K562 (cell line): Measurements from ENCODE around the gene GDF7. TPM values are rescaled to one million over a fixed set of nuclear protein-coding genes. Genes with fewer than 3 reads are reported as not detected.

Experiments used
- ATAC-seq: fragments of 200-7000 bp; cut with Tn5 transposase; 3 replicates; pipeline ENCODE4 v1.9.1; 2020; ENCODE audit warnings: moderate library complexity
- BruUV-seq: library from RNA; stranded (reverse); fragments of 400-500 nt; replicated peaks from 2 replicates; lab custom pipeline; 2021; lab: Mats Ljungman, UMichigan
- CTCF ChIA-PET: fragments of 300-600 bp; formaldehyde crosslinking; extraction: SDS; loops from one replicate; lab custom pipeline; 2021; ENCODE audit warnings: low intra/inter-chr PET ratio; lab: Yijun Ruan, JAX
- POLR2A ChIA-PET: fragments of 300-600, 350-650 bp; sonication (Branson Sonifier 250); formaldehyde crosslinking; extraction: SDS; loops from one replicate; lab custom pipeline; 2021; ENCODE audit warnings: antibody characterized with exemption, inconsistent platforms; lab: Yijun Ruan, JAX
- DNase-seq, 4 experiments: peaks; one replicate each; pipeline versions ENCODE4 v3.0.0 to v3.0.0-alpha.2; 2011 to 2018; ENCODE audit warnings: low spot score in 3 of 4, mixed read lengths in 3 of 4; ENCODE audit errors: extremely low read depth in 1 of 4
- FAIRE-seq: peaks from 2 replicates; lab custom pipeline; 2011; peaks lifted over from hg19 to GRCh38; lab: Jason Lieb, UNC
- H2AFZ ChIP-seq: 2 replicates; pipeline ENCODE4 v1.6.0; 2011; ENCODE audit warnings: low read depth, low read length, control low read depth, inconsistent platforms
- H3K27ac ChIP-seq: fragments of 200-600 bp; 3 replicates; pipeline ENCODE4 v1.8.0; 2011; ENCODE audit warnings: low read depth, mild to moderate bottlenecking, control low read depth, inconsistent platforms, low read length, moderate library complexity, mixed read lengths; ENCODE audit errors: extremely low read depth
- H3K27me3 ChIP-seq, 2 experiments: fragments of 300-600 bp in 1 of 2; 2 replicates in 1 of 2; 3 replicates in 1 of 2; pipeline versions ENCODE4 v1.6.0 to v1.8.0; 2011; ENCODE audit warnings: inconsistent platforms in 2 of 2, low read length in 2 of 2, mild to moderate bottlenecking in 1 of 2, mixed read lengths in 1 of 2, moderate library complexity in 1 of 2; ENCODE audit not compliant: control insufficient read depth in 2 of 2, insufficient read depth in 2 of 2
- H3K36me3 ChIP-seq: fragments of 300-600 bp; 3 replicates; pipeline ENCODE4 v1.8.0; 2011; ENCODE audit warnings: mild to moderate bottlenecking, low read length, inconsistent platforms; ENCODE audit not compliant: control insufficient read depth, insufficient read depth
- H3K4me1 ChIP-seq, 2 experiments: fragments of 200-600 bp in 1 of 2; replicated peaks in 1 of 2; 2 replicates in 1 of 2; 3 replicates in 1 of 2; pipeline versions ENCODE4 v1.5.1 to v1.8.0; 2011; ENCODE audit warnings: inconsistent platforms in 2 of 2, low read length in 2 of 2, mild to moderate bottlenecking in 1 of 2, mixed read lengths in 1 of 2, moderate library complexity in 1 of 2; ENCODE audit not compliant: control insufficient read depth in 2 of 2, insufficient read depth in 2 of 2
- H3K4me2 ChIP-seq: 2 replicates; pipeline ENCODE4 v1.6.1; 2011; ENCODE audit warnings: low read length, control low read depth, inconsistent platforms, mixed read lengths; ENCODE audit not compliant: insufficient read depth
- H3K4me3 ChIP-seq: fragments of 200-600 bp; sonication (generic), shearing (Covaris generic); 2 replicates; pipeline ENCODE4 v1.5.1; 2016; ENCODE audit warnings: control low read depth, inconsistent platforms
- H3K79me2 ChIP-seq: fragments of 200-600 bp; 3 replicates; pipeline ENCODE4 v1.8.0; 2011; ENCODE audit warnings: low read length, inconsistent platforms; ENCODE audit not compliant: control insufficient read depth, insufficient read depth
- H3K9ac ChIP-seq, 2 experiments: 2 replicates each; pipeline versions ENCODE4 v1.6.0 to v1.6.1; 2011; ENCODE audit warnings: low read depth in 2 of 2, low read length in 2 of 2, control low read depth in 1 of 2, inconsistent platforms in 1 of 2, mild to moderate bottlenecking in 1 of 2, mixed read lengths in 1 of 2; ENCODE audit not compliant: insufficient read depth in 1 of 2
- H3K9me1 ChIP-seq: one replicate; pipeline ENCODE4 v1.6.0; 2011; ENCODE audit warnings: inconsistent platforms, mild to moderate bottlenecking, low read length, moderate library complexity; ENCODE audit not compliant: control insufficient read depth, insufficient read depth
- H3K9me3 ChIP-seq: replicated peaks from 2 replicates; pipeline ENCODE4 v1.5.1; 2011; ENCODE audit warnings: low read depth, low read length, inconsistent platforms; ENCODE audit not compliant: control insufficient read depth, insufficient read depth
- H4K20me1 ChIP-seq: replicated peaks from 2 replicates; pipeline ENCODE4 v1.6.1; 2011; ENCODE audit warnings: low read length, inconsistent platforms, mixed read lengths; ENCODE audit not compliant: control insufficient read depth, insufficient read depth
- ARID1B ChIP-seq: fragments of 450-650 bp; IDR thresholded peaks from 2 replicates; pipeline ENCODE4 v1.6.1; 2016; ENCODE audit warnings: antibody characterized with exemption, mild to moderate bottlenecking, inconsistent platforms
- ATF1 ChIP-seq, 2 experiments: fragments of 450-650 bp in 1 of 2; IDR thresholded peaks; 2 replicates each; pipeline ENCODE4 v1.6.1; 2016; ENCODE audit warnings: missing compliant biosample characterization in 1 of 2, missing genetic modification characterization in 1 of 2
- ATF7 ChIP-seq: fragments of 450-650 bp; IDR thresholded peaks from 2 replicates; pipeline ENCODE4 v1.7.1; 2014; ENCODE audit warnings: mild to moderate bottlenecking, moderate library complexity
- CREBBP ChIP-seq: IDR thresholded peaks from one replicate; pipeline ENCODE4 v1.6.1; 2012; ENCODE audit warnings: low read depth, mild to moderate bottlenecking, control low read depth, inconsistent platforms, low read length
- HMG20B ChIP-seq: fragments of 250-450 bp; sonication (Bioruptor Pico); IDR thresholded peaks from 2 replicates; pipeline ENCODE4 v1.5.0; 2021; ENCODE audit warnings: mild to moderate bottlenecking
- ID3 ChIP-seq, 2 experiments: fragments of 250-450 bp in 1 of 2; fragments of 450-650 bp in 1 of 2; sonication (Bioruptor Pico) in 1 of 2; IDR thresholded peaks; 2 replicates each; pipeline versions ENCODE4 v1.6.1 to v1.8.0; 2016 to 2021; ENCODE audit warnings: mild to moderate bottlenecking in 2 of 2, moderate library complexity in 2 of 2, missing compliant biosample characterization in 1 of 2, missing genetic modification characterization in 1 of 2
- MCM2 ChIP-seq: fragments of 450-650 bp; IDR thresholded peaks from 2 replicates; pipeline ENCODE4 v1.6.1; 2017; ENCODE audit warnings: low read depth, mild to moderate bottlenecking
- RAD51 ChIP-seq: fragments of 450-650 bp; IDR thresholded peaks from 2 replicates; pipeline ENCODE4 v1.7.1; 2016; ENCODE audit warnings: low read depth, mild to moderate bottlenecking, borderline replicate concordance
- SIN3A ChIP-seq, 2 experiments: fragments of 150-350 bp in 1 of 2; IDR thresholded peaks; 2 replicates each; pipeline ENCODE4 v1.6.1; 2011 to 2016; ENCODE audit warnings: borderline replicate concordance in 2 of 2, low read depth in 2 of 2, low read length in 2 of 2, mild to moderate bottlenecking in 2 of 2, moderate library complexity in 2 of 2; ENCODE audit not compliant: control insufficient read depth in 1 of 2
- SRSF9 ChIP-seq: fragments of 200-400 bp; formaldehyde crosslinking; IDR thresholded peaks from 2 replicates; pipeline ENCODE4 v1.6.1; 2017; ENCODE audit warnings: low read depth, low read length, borderline replicate concordance
- ZNF655 ChIP-seq: fragments of 250-450 bp; sonication (Bioruptor Pico); IDR thresholded peaks from 2 replicates; pipeline ENCODE4 v1.5.0; 2021
- WGBS: fragments of 100-300 bp; shearing (Covaris generic); methylation state at CpG from one replicate; pipeline ENCODE4 v1.1.6; 2016; ENCODE audit warnings: low coverage, mixed read lengths; ENCODE audit not compliant: insufficient coverage; ENCODE audit errors: missing lambda C conversion rate; 5-methylcytosine and 5-hydroxymethylcytosine counted together
- in situ Hi-C: fragments of 300-500 bp; cut with MboI; formaldehyde crosslinking; loops from 4 replicates; pipeline ENCODE4 v1.15.0; 2018; ENCODE audit warnings: inconsistent platforms, mixed read lengths
- intact Hi-C: fragments of 100-400 bp; cut with micrococcal nuclease; formaldehyde crosslinking; loops from 2 replicates; pipeline ENCODE4 v1.14.2; 2022
- polyA plus RNA-seq, 8 experiments: library from polyadenylated mRNA; depleted of rRNA in 4 of 8; stranded (reverse) in 5 of 8; unstranded in 3 of 8; fragments of >200 nt; fragmentation: Nextera tagmentation in 2 of 8; fragmentation: Illumina TruSeq in 1 of 8; extraction: Ambion mirVana in 2 of 8; extraction: Trizol in 1 of 8; gene quantifications; 2 replicates each; pipeline versions ENCODE4 v1.2.1 to v1.2.3, GENCODE V29; 2011 to 2014; ENCODE audit warnings: inconsistent platforms in 1 of 8, missing spikeins in 1 of 8
- total RNA-seq, 7 experiments: library from RNA; depleted of rRNA in 6 of 7; stranded (reverse); fragments of >200 nt in 6 of 7; fragmentation: Illumina TruSeq in 2 of 7; extraction: Trizol in 2 of 7; gene quantifications; 2 replicates each; pipeline versions ENCODE4 v1.2.1 to v1.2.3, GENCODE V29; 2011 to 2021; ENCODE audit warnings: low replicate concordance in 1 of 7
- TF ChIP-seq, protein P1 (sequence below): fragments of 150-350 bp; conservative IDR thresholded peaks from 2 replicates; pipeline ENCODE4 v1.6.1; 2014; ENCODE audit warnings: low read length

Gene GDF7
- total and polyA plus RNA-seq, 9 of the 15 experiments (the other 6 are each of a cell fraction or from before 2014, with no cell fraction given), result 0.01 TPM; not detected in 7

GRCh38 chr2:20687260-20687832 is 20.4 kb downstream of the GDF7 start:
- in situ Hi-C loops, result no loop called here
- Histone ChIP-seq H3K79me2 (no peaks in the 10 kb centered on the region), H3K9ac (no peak overlapping the region), H4K20me1 (no peaks in the 10 kb centered on the region), H3K27me3 (no peaks in the 10 kb centered on the region), H3K4me2 (no peak overlapping the region), H2AFZ (no peak overlapping the region), H3K4me3 (no peak overlapping the region), H3K27ac (no peak overlapping the region), H3K9me3 (no peaks in the 10 kb centered on the region), H3K4me1 (peaks cover 0 to 2% of the 10 kb centered on the region in 2 experiments; a peak in 2 of 5 replicates), H3K9me1 (no peaks in the 10 kb centered on the region), H3K36me3 (peaks cover 53% of the 10 kb centered on the region; the same call in 2 of the 3 replicates)
- ChIA-PET CTCF (no interaction called here), POLR2A (no interaction called here)
- WGBS, result 83% methylated on average over 4 of the region's 4 CpGs
- BruUV-seq, result no TSS peak
- no peak for FAIRE-seq
- no peak for ATAC-seq
- DNase-seq, result no peak
- intact Hi-C loops, result loop anchor here (10.0 kb wide), 1 partner anchor 137 kb away; the partner anchor contains the start of gene LDAH
- TF ChIP-seq ARID1B, result no peak
- TF ChIP-seq ID3 (CRISPR knock-in tag; IDR thresholded peaks at IDR 0.05), result no peak
- no peak for TF ChIP-seq ID3 (tag; IDR thresholded peaks at IDR 0.05)
- TF ChIP-seq SRSF9, result no peak
- no peak for TF ChIP-seq ATF1 (CRISPR knock-in tag; IDR thresholded peaks at IDR 0.05)
- TF ChIP-seq ATF1 (tag; IDR thresholded peaks at IDR 0.05), result no peak
- TF ChIP-seq HMG20B, result no peak
- no peak for TF ChIP-seq CREBBP
- TF ChIP-seq RAD51, result no peak
- no peak for TF ChIP-seq MCM2
- TF ChIP-seq SIN3A (IDR thresholded peaks at IDR 0.05; ENCODE audit: borderline replicate concordance in 2 of 2, control insufficient read depth in 1 of 2, low read depth in 2 of 2, low read length in 2 of 2), result no peak
- no peak for TF ChIP-seq ATF7
- TF ChIP-seq, protein P1, sequence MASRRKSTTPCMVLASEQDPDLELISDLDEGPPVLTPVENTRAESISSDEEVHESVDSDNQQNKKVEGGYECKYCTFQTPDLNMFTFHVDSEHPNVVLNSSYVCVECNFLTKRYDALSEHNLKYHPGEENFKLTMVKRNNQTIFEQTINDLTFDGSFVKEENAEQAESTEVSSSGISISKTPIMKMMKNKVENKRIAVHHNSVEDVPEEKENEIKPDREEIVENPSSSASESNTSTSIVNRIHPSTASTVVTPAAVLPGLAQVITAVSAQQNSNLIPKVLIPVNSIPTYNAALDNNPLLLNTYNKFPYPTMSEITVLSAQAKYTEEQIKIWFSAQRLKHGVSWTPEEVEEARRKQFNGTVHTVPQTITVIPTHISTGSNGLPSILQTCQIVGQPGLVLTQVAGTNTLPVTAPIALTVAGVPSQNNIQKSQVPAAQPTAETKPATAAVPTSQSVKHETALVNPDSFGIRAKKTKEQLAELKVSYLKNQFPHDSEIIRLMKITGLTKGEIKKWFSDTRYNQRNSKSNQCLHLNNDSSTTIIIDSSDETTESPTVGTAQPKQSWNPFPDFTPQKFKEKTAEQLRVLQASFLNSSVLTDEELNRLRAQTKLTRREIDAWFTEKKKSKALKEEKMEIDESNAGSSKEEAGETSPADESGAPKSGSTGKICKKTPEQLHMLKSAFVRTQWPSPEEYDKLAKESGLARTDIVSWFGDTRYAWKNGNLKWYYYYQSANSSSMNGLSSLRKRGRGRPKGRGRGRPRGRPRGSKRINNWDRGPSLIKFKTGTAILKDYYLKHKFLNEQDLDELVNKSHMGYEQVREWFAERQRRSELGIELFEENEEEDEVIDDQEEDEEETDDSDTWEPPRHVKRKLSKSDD, result no peak
- no peak for TF ChIP-seq ZNF655 (CRISPR knock-in tag)
- TF ChIP-seq, all 486 proteins: peak for 0
